Measurements from ENCODE around the gene MTRF1L. TPM values are rescaled to one million over a fixed set of nuclear protein-coding genes. Genes with fewer than 3 reads are reported as not detected.
"Not testable (repeated sequence)": the region's sequence is repeated elsewhere in the genome, so short reads cannot be mapped to it uniquely, and the experiment has no call there.

Gene MTRF1L
- total RNA-seq, 1 experiment from 2014 or later, result 15.9 TPM

DNA sequence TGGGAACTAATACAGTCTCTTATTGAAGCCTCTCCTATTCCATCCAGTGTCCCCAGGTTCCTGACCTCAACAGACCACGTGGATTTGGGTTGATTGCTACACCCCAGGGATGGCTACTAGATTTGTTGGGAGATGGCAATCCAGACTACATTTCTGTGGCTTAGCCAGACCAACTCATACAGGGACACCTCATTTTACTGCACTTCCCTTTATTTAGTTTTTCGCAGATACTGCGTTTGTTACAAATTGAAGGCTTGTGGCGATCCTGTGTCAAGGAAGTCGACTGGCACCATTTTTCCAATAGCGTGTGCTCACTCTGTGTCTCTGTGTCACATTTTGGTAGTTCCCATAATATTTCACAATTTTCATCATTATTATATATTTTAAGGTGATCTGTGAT is 10.3 kb upstream of the MTRF1L start:
- no peak overlapping the region for H3K4me3 Mint-ChIP-seq (ENCODE audit: low read depth, unreplicated experiment)
- no peaks in the 10 kb centered on the region for H3K27me3 Mint-ChIP-seq (ENCODE audit: unreplicated experiment)
- TF ChIP-seq, protein P1, sequence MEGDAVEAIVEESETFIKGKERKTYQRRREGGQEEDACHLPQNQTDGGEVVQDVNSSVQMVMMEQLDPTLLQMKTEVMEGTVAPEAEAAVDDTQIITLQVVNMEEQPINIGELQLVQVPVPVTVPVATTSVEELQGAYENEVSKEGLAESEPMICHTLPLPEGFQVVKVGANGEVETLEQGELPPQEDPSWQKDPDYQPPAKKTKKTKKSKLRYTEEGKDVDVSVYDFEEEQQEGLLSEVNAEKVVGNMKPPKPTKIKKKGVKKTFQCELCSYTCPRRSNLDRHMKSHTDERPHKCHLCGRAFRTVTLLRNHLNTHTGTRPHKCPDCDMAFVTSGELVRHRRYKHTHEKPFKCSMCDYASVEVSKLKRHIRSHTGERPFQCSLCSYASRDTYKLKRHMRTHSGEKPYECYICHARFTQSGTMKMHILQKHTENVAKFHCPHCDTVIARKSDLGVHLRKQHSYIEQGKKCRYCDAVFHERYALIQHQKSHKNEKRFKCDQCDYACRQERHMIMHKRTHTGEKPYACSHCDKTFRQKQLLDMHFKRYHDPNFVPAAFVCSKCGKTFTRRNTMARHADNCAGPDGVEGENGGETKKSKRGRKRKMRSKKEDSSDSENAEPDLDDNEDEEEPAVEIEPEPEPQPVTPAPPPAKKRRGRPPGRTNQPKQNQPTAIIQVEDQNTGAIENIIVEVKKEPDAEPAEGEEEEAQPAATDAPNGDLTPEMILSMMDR (IDR thresholded peaks at IDR 0.05; ENCODE audit: unreplicated experiment), result no peak
- no peak for DNase-seq
- H3K4me1 Mint-ChIP-seq (ENCODE audit: low read depth, unreplicated experiment), result no peaks in the 10 kb centered on the region
- no peaks in the 10 kb centered on the region for H3K36me3 Mint-ChIP-seq (ENCODE audit: insufficient read depth, unreplicated experiment)
- no peak overlapping the region for H3K27ac Mint-ChIP-seq (ENCODE audit: unreplicated experiment)
- BruUV-seq (replicated peaks), result no TSS peak
- intact Hi-C loops (cut with micrococcal nuclease; ENCODE audit: unreplicated experiment), result no loop called here
- H3K9me3 Mint-ChIP-seq (ENCODE audit: low read depth, unreplicated experiment), result no peaks in the 10 kb centered on the region
- CTCF ChIA-PET, result no interaction called here

GRCh38 chr6:153003366-153003690 is 819 bp upstream of the MTRF1L start:
- Mint-ChIP-seq H3K27ac (ENCODE audit: unreplicated experiment) (peak overlapping the region; percentile 94), H3K9me3 (ENCODE audit: low read depth, unreplicated experiment) (no peaks in the 10 kb centered on the region), H3K4me3 (ENCODE audit: low read depth, unreplicated experiment) (peak overlapping the region; percentile 94), H3K4me1 (ENCODE audit: low read depth, unreplicated experiment) (peaks cover 19% of the 10 kb centered on the region), H3K27me3 (ENCODE audit: unreplicated experiment) (no peaks in the 10 kb centered on the region), H3K36me3 (ENCODE audit: insufficient read depth, unreplicated experiment) (peaks cover 27% of the 10 kb centered on the region)
- intact Hi-C loops (cut with micrococcal nuclease; ENCODE audit: unreplicated experiment), result no loop called here
- BruUV-seq (replicated peaks), result no TSS peak
- TF ChIP-seq, protein P1 (IDR thresholded peaks at IDR 0.05; ENCODE audit: unreplicated experiment), result no peak
- CTCF ChIA-PET, result no interaction called here
- no peak for DNase-seq

GRCh38 chr6:153001767-153002612 is 519 bp downstream of the MTRF1L start:
- DNase-seq, result no peak
- peaks cover 19% of the 10 kb centered on the region for H3K4me1 Mint-ChIP-seq (ENCODE audit: low read depth, unreplicated experiment)
- TF ChIP-seq, protein P1 (IDR thresholded peaks at IDR 0.05; ENCODE audit: unreplicated experiment), result no peak
- peak overlapping the region; percentile 94 for H3K4me3 Mint-ChIP-seq (ENCODE audit: low read depth, unreplicated experiment)
- H3K27ac Mint-ChIP-seq (ENCODE audit: unreplicated experiment), result peak overlapping the region; percentile 94
- CTCF ChIA-PET, result no interaction called here
- BruUV-seq (replicated peaks), result TSS peak; percentile 69
- H3K9me3 Mint-ChIP-seq (ENCODE audit: low read depth, unreplicated experiment), result no peaks in the 10 kb centered on the region
- H3K27me3 Mint-ChIP-seq (ENCODE audit: unreplicated experiment), result no peaks in the 10 kb centered on the region
- peaks cover 32% of the 10 kb centered on the region for H3K36me3 Mint-ChIP-seq (ENCODE audit: insufficient read depth, unreplicated experiment)
- intact Hi-C loops (cut with micrococcal nuclease; ENCODE audit: unreplicated experiment), result no loop called here

DNA sequence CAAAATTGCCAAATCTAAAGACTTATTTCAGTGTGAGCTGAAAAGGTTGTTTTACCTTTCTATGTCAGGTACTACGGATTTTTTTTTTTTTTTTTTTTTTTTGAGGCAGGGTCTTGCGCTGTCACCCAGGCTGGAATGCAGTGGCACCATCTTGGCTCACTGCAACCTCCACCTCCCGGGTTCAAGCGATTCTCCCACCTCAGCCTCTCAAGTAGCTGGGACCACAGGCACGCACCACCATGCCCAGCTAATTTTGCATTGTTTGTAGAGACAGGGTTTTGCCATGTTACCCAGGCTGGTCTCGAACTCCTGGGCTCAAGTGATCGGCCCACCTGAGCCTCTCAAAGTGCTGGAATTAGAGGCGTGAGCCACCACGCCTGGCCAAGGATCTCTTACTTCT is 1.7 kb downstream of the MTRF1L start:
- Mint-ChIP-seq H3K4me3 (ENCODE audit: low read depth, unreplicated experiment) (peak overlapping the region; percentile 94), H3K4me1 (ENCODE audit: low read depth, unreplicated experiment) (peaks cover 19% of the 10 kb centered on the region), H3K27ac (ENCODE audit: unreplicated experiment) (peak overlapping the region; percentile 94), H3K36me3 (ENCODE audit: insufficient read depth, unreplicated experiment) (peaks cover 40% of the 10 kb centered on the region)
- H3K9me3 Mint-ChIP-seq (ENCODE audit: low read depth, unreplicated experiment); intact Hi-C loops (cut with micrococcal nuclease; ENCODE audit: unreplicated experiment); H3K27me3 Mint-ChIP-seq (ENCODE audit: unreplicated experiment); DNase-seq; BruUV-seq (replicated peaks): not testable (repeated sequence)
- CTCF ChIA-PET, result interaction anchor here (0.7 kb wide), 1 partner anchor 1050 kb away, joined by 5 read pairs; no protein-coding TSS in a partner anchor

GRCh38 chr6:153000243-153000642 is 2.3 kb downstream of the MTRF1L start:
- peaks cover 40% of the 10 kb centered on the region for H3K36me3 Mint-ChIP-seq (ENCODE audit: insufficient read depth, unreplicated experiment)
- no peak overlapping the region for H3K4me3 Mint-ChIP-seq (ENCODE audit: low read depth, unreplicated experiment)
- intact Hi-C loops (cut with micrococcal nuclease; ENCODE audit: unreplicated experiment), result no loop called here
- H3K9me3 Mint-ChIP-seq (ENCODE audit: low read depth, unreplicated experiment), result no peaks in the 10 kb centered on the region
- no peak for DNase-seq
- H3K27ac Mint-ChIP-seq (ENCODE audit: unreplicated experiment), result no peak overlapping the region
- CTCF ChIA-PET, result interaction anchor here (0.7 kb wide), 1 partner anchor 1050 kb away, joined by 5 read pairs; no protein-coding TSS in a partner anchor
- H3K4me1 Mint-ChIP-seq (ENCODE audit: low read depth, unreplicated experiment), result peaks cover 19% of the 10 kb centered on the region
- no peaks in the 10 kb centered on the region for H3K27me3 Mint-ChIP-seq (ENCODE audit: unreplicated experiment)
- no TSS peak for BruUV-seq (replicated peaks)
- TF ChIP-seq, protein P1 (IDR thresholded peaks at IDR 0.05; ENCODE audit: unreplicated experiment), result no peak

- intact Hi-C loops (cut with micrococcal nuclease; ENCODE audit: unreplicated experiment); BruUV-seq (replicated peaks); DNase-seq; H3K4me3 Mint-ChIP-seq (ENCODE audit: low read depth, unreplicated experiment); H3K9me3 Mint-ChIP-seq (ENCODE audit: low read depth, unreplicated experiment); CTCF ChIA-PET; H3K27ac Mint-ChIP-seq (ENCODE audit: unreplicated experiment); H3K27me3 Mint-ChIP-seq (ENCODE audit: unreplicated experiment): not testable (repeated sequence)
- peaks cover 19% of the 10 kb centered on the region for H3K4me1 Mint-ChIP-seq (ENCODE audit: low read depth, unreplicated experiment)
- H3K36me3 Mint-ChIP-seq (ENCODE audit: insufficient read depth, unreplicated experiment), result peaks cover 40% of the 10 kb centered on the region
Measured at GRCh38 chr6:152999538-152999937, 3.0 kb downstream of the MTRF1L start.

Data from Calu3 (cell line).